ENCODE measurements around the gene SLC35A3. TPM values are rescaled to one million over a fixed set of nuclear protein-coding genes. Genes with fewer than 3 reads are reported as not detected.

The SLC35A3 gene
- total and polyA plus RNA-seq, 2 of the 4 experiments (the other 2 are of a cell fraction) = 9.6 to 13.6 TPM

- Histone ChIP-seq H3K9ac (ENCODE audit: low read depth, low read length) (no peak overlapping the region), H2AK5ac (ENCODE audit: low read depth, low read length) (no peak overlapping the region), H4K91ac (ENCODE audit: insufficient read depth, low read depth, low read length) (no peak overlapping the region), H4K5ac (ENCODE audit: low read depth, low read length) (no peak overlapping the region), H3K4me2 (ENCODE audit: low read depth, low read length) (no peak overlapping the region), H3K9me1 (ENCODE audit: insufficient read depth, low read length) (no peaks in the 10 kb centered on the region), H2BK5ac (ENCODE audit: low read depth, low read length, poor library complexity, severe bottlenecking) (no peak overlapping the region), H2AFZ (replicated peaks; ENCODE audit: low read length, poor library complexity) (no peak overlapping the region), H3K27ac (ENCODE audit: insufficient read depth, low read length) (no peak overlapping the region), H3K79me1 (ENCODE audit: low read depth in 1 of 2, low read length in 2 of 2) (peaks cover 10 to 21% of the 10 kb centered on the region in 2 experiments; a peak in 3 of 4 replicates), H3K18ac (ENCODE audit: low read depth, low read length) (no peak overlapping the region), H4K8ac (ENCODE audit: low read depth in 2 of 2, low read length in 2 of 2) (no peak overlapping the region), H2BK15ac (ENCODE audit: low read depth, low read length) (no peak overlapping the region), H2BK20ac (ENCODE audit: low read depth, low read length) (no peak overlapping the region), H3K23ac (ENCODE audit: low read depth, low read length) (no peak overlapping the region), H3K36me3 (ENCODE audit: control insufficient read depth, insufficient read depth, low read length) (peaks cover 29% of the 10 kb centered on the region), H3K56ac (ENCODE audit: extremely low read depth, insufficient read depth, low read length) (no peak overlapping the region), H3K4ac (ENCODE audit: low read depth, low read length) (no peak overlapping the region), H2BK120ac (ENCODE audit: low read depth, low read length) (no peak overlapping the region), H3K4me1 (ENCODE audit: control insufficient read depth, insufficient read depth, low read length) (no peaks in the 10 kb centered on the region), H3K4me3 (ENCODE audit: insufficient read depth, low read depth, low read length) (no peak overlapping the region), H3K9me3 (ENCODE audit: control insufficient read depth, insufficient read depth, low read length) (no peaks in the 10 kb centered on the region), H4K20me1 (ENCODE audit: insufficient read depth, low read length) (peaks cover 2% of the 10 kb centered on the region; the same call in 1 of the 2 replicates), H2AK9ac (replicated peaks; ENCODE audit: low read depth, low read length, poor library complexity) (no peak overlapping the region), H3K27me3 (ENCODE audit: control insufficient read depth, insufficient read depth, low read length) (no peaks in the 10 kb centered on the region), H3K14ac (replicated peaks; ENCODE audit: low read depth, low read length) (no peak overlapping the region)
- CTCF ChIA-PET = interaction anchor here (0.8 kb wide), 1 partner anchor 56 kb away, joined by 3 read pairs; the partner anchor contains the start of gene TRMT13
- WGBS, 2 experiments (ENCODE audit: extremely low coverage in 2 of 2, insufficient read length in 1 of 2) = 100% methylated on average over 1 of the region's 5 CpGs; no CpG with 5 or more reads in 1 of the 2 experiments
- intact Hi-C loops (cut with micrococcal nuclease) (no loop called here), in situ Hi-C loops (cut with MboI; ENCODE audit: low sequenced_read_pairs) (no loop called here), dilution Hi-C loops (cut with HindIII; ENCODE audit: low sequenced_read_pairs, unreplicated experiment) (no loop called here)
- POLR2A ChIA-PET (ENCODE audit: unreplicated experiment) = no interaction called here
- TF ChIP-seq NFE2L2 (IDR thresholded peaks at IDR 0.05; ENCODE audit: low read depth, low read length) (no peak), RAD21 (IDR thresholded peaks at IDR 0.05; ENCODE audit: low read length) (no peak), RFX5 (IDR thresholded peaks at IDR 0.05; ENCODE audit: low read depth, low read length) (no peak), FOS (IDR thresholded peaks at IDR 0.05; ENCODE audit: low read depth, low read length) (no peak), MAFK (IDR thresholded peaks at IDR 0.05; ENCODE audit: low read depth, low read length) (no peak), RCOR1 (IDR thresholded peaks at IDR 0.05; ENCODE audit: insufficient replicate concordance, low read length) (no peak), POLR2A (IDR thresholded peaks at IDR 0.05; ENCODE audit: low read depth, low read length) (no peak), MXI1 (IDR thresholded peaks at IDR 0.05; ENCODE audit: borderline replicate concordance, low read depth, low read length) (no peak), SMC3 (IDR thresholded peaks at IDR 0.05; ENCODE audit: low read depth, low read length) (no peak), MAZ (IDR thresholded peaks at IDR 0.05; ENCODE audit: borderline replicate concordance, low read depth, low read length) (no peak), BHLHE40 (IDR thresholded peaks at IDR 0.05; ENCODE audit: low read depth, low read length) (no peak), CEBPB (IDR thresholded peaks at IDR 0.05; ENCODE audit: low read depth, low read length) (no peak)
- TF ChIP-seq, protein P1, sequence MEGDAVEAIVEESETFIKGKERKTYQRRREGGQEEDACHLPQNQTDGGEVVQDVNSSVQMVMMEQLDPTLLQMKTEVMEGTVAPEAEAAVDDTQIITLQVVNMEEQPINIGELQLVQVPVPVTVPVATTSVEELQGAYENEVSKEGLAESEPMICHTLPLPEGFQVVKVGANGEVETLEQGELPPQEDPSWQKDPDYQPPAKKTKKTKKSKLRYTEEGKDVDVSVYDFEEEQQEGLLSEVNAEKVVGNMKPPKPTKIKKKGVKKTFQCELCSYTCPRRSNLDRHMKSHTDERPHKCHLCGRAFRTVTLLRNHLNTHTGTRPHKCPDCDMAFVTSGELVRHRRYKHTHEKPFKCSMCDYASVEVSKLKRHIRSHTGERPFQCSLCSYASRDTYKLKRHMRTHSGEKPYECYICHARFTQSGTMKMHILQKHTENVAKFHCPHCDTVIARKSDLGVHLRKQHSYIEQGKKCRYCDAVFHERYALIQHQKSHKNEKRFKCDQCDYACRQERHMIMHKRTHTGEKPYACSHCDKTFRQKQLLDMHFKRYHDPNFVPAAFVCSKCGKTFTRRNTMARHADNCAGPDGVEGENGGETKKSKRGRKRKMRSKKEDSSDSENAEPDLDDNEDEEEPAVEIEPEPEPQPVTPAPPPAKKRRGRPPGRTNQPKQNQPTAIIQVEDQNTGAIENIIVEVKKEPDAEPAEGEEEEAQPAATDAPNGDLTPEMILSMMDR (conservative IDR thresholded peaks at IDR 0.05; ENCODE audit: low read depth, low read length) = no peak
- ATAC-seq (ENCODE audit: low read depth) (no peak), DNase-seq (no peak)
- BruUV-seq (replicated peaks) = no TSS peak
Measured at GRCh38 chr1:100077531-100077930, 107.7 kb downstream of the SLC35A3 start.
